ENCODE data around the gene PICALM. TPM values are rescaled to one million over a fixed set of nuclear protein-coding genes. Genes with fewer than 3 reads are reported as not detected.

PICALM gene
- total and polyA plus RNA-seq, 2 donors (not counting 3 experiments of a cell fraction or from before 2014, with no cell fraction given) = 181 to 202 TPM

GRCh38 chr11:86115542-86116385 is 46.9 kb upstream of the PICALM start:
- H3K9me3 ChIP-seq (replicated peaks; ENCODE audit: control insufficient read depth, insufficient read depth, low read length) = no peaks in the 10 kb centered on the region
- intact Hi-C loops (cut with micrococcal nuclease) (no loop called here), dilution Hi-C loops (cut with MboI; ENCODE audit: extremely low pct_ligation_motif_present, low sequenced_read_pairs) (no loop called here)
- no peak overlapping the region for H3K27ac ChIP-seq (ENCODE audit: insufficient read depth, low read depth, low read length)
- no peak overlapping the region for H3K4me2 ChIP-seq (ENCODE audit: insufficient read depth, low read length)
- no peak for FAIRE-seq
- no peaks in the 10 kb centered on the region for H4K20me1 ChIP-seq (replicated peaks; ENCODE audit: control insufficient read depth, extremely low read depth, insufficient read depth, low read length)
- DNase-seq (ENCODE audit: low read depth, low spot score) = no peak
- H3K36me3 ChIP-seq (ENCODE audit: control insufficient read depth in 2 of 2, extremely low read depth in 1 of 2, insufficient read depth in 2 of 2, low read length in 2 of 2) = no peaks in the 10 kb centered on the region
- no peaks in the 10 kb centered on the region for H3K79me2 ChIP-seq (ENCODE audit: control insufficient read depth, insufficient read depth, low read length)
- no peaks in the 10 kb centered on the region for H3K4me1 ChIP-seq (ENCODE audit: control insufficient read depth, extremely low read depth, insufficient read depth, low read length)
- ChIA-PET POLR2A (no interaction called here), CTCF (interaction anchor here (0.6 to 3.1 kb wide), 4 partner anchors 48 to 480 kb away, joined by 3 to 13 read pairs (median 3); no protein-coding TSS in a partner anchor)
- no peak overlapping the region for H2AFZ ChIP-seq (ENCODE audit: low read depth, low read length)
- TF ChIP-seq FOS (IDR thresholded peaks at IDR 0.05; ENCODE audit: borderline replicate concordance, insufficient read depth, low read length) = no peak
- no peak for TF ChIP-seq GATA2 (IDR thresholded peaks at IDR 0.05; ENCODE audit: insufficient read depth, insufficient read length, low read depth, low read length)
- TF ChIP-seq, protein P1, sequence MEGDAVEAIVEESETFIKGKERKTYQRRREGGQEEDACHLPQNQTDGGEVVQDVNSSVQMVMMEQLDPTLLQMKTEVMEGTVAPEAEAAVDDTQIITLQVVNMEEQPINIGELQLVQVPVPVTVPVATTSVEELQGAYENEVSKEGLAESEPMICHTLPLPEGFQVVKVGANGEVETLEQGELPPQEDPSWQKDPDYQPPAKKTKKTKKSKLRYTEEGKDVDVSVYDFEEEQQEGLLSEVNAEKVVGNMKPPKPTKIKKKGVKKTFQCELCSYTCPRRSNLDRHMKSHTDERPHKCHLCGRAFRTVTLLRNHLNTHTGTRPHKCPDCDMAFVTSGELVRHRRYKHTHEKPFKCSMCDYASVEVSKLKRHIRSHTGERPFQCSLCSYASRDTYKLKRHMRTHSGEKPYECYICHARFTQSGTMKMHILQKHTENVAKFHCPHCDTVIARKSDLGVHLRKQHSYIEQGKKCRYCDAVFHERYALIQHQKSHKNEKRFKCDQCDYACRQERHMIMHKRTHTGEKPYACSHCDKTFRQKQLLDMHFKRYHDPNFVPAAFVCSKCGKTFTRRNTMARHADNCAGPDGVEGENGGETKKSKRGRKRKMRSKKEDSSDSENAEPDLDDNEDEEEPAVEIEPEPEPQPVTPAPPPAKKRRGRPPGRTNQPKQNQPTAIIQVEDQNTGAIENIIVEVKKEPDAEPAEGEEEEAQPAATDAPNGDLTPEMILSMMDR (IDR thresholded peaks at IDR 0.05; ENCODE audit: extremely low read depth in 1 of 2, insufficient read depth in 1 of 2, low read depth in 1 of 2, low read length in 2 of 2) = no peak
- TF ChIP-seq POLR2A (IDR thresholded peaks at IDR 0.05; ENCODE audit: low read depth, low read length) = no peak
- TF ChIP-seq MYC (IDR thresholded peaks at IDR 0.05; ENCODE audit: low read depth, low read length) = no peak
- no peak for TF ChIP-seq EZH2 (IDR thresholded peaks at IDR 0.05; ENCODE audit: borderline replicate concordance, low read depth, low read length, severe bottlenecking)
- no peak for TF ChIP-seq MAX (IDR thresholded peaks at IDR 0.05; ENCODE audit: insufficient read depth, insufficient read length)
- no peak for TF ChIP-seq POLR2AphosphoS5 (IDR thresholded peaks at IDR 0.05; ENCODE audit: insufficient read depth, low read depth, low read length)
- TF ChIP-seq JUN (IDR thresholded peaks at IDR 0.05; ENCODE audit: borderline replicate concordance, insufficient read depth, insufficient read length, low read depth) = no peak
- no peaks in the 10 kb centered on the region for H3K9me1 ChIP-seq (replicated peaks; ENCODE audit: control insufficient read depth, extremely low read depth, insufficient read depth, low read length)
- BruUV-seq (replicated peaks) = no TSS peak
- H3K27me3 ChIP-seq (ENCODE audit: control insufficient read depth in 2 of 2, insufficient read depth in 2 of 2, low read length in 2 of 2) = no peaks in the 10 kb centered on the region
- H3K9ac ChIP-seq (replicated peaks; ENCODE audit: extremely low read depth, insufficient read depth, low read length) = no peak overlapping the region
- H3K4me3 ChIP-seq (replicated peaks in 1 of 3; ENCODE audit: insufficient read depth in 1 of 3, low read depth in 1 of 3, low read length in 3 of 3) = no peak overlapping the region

All from endothelial cell of umbilical vein (primary cell).